Neuronal stem cell (in vitro differentiated cells): ENCODE data around the gene RAB15.

Experiments
- DNase-seq: peaks from one replicate; pipeline ENCODE4 v3.0.0-alpha.2; 2013; ENCODE audit warnings: low spot score
- H2AFZ ChIP-seq: one replicate; pipeline ENCODE4 v1.6.1; 2013; ENCODE audit warnings: mild to moderate bottlenecking, low read length, inconsistent platforms
- H2AK5ac ChIP-seq: 2 replicates; pipeline ENCODE4 v1.6.1; 2013; ENCODE audit warnings: low read depth, mild to moderate bottlenecking, inconsistent platforms, low read length, moderate library complexity, mixed read lengths
- H2BK120ac ChIP-seq: 2 replicates; pipeline ENCODE4 v1.6.1; 2013; ENCODE audit warnings: low read depth, mild to moderate bottlenecking, inconsistent platforms, low read length, moderate library complexity, mixed read lengths
- H2BK12ac ChIP-seq: one replicate; pipeline ENCODE4 v1.6.1; 2013; ENCODE audit warnings: low read length, inconsistent platforms
- H2BK15ac ChIP-seq: 2 replicates; pipeline ENCODE4 v1.6.1; 2013; ENCODE audit warnings: mild to moderate bottlenecking, low read length, inconsistent platforms, mixed read lengths
- H2BK5ac ChIP-seq: one replicate; pipeline ENCODE4 v1.6.1; 2013; ENCODE audit warnings: inconsistent platforms, mild to moderate bottlenecking, low read length, moderate library complexity
- H3K14ac ChIP-seq: one replicate; pipeline ENCODE4 v1.6.1; 2013; ENCODE audit warnings: low read length, inconsistent platforms
- H3K18ac ChIP-seq: 2 replicates; pipeline ENCODE4 v1.6.1; 2013; ENCODE audit warnings: low read length, inconsistent platforms
- H3K23ac ChIP-seq: 2 replicates; pipeline ENCODE4 v1.6.1; 2013; ENCODE audit warnings: low read depth, mild to moderate bottlenecking, mixed read lengths, low read length, inconsistent platforms; ENCODE audit not compliant: poor library complexity
- H3K27ac ChIP-seq: replicated peaks from 3 replicates; pipeline ENCODE4 v1.5.1; 2013; ENCODE audit warnings: low read length, inconsistent platforms
- H3K27me3 ChIP-seq, 3 experiments: 2 replicates each; pipeline ENCODE4 v1.6.1; 2013; ENCODE audit warnings: low read length in 3 of 3, mild to moderate bottlenecking in 2 of 3, inconsistent platforms in 1 of 3, low read depth in 1 of 3, mixed read lengths in 1 of 3, moderate library complexity in 1 of 3; ENCODE audit not compliant: control insufficient read depth in 3 of 3, insufficient read depth in 3 of 3
- H3K36me3 ChIP-seq, 2 donors: replicated peaks in 1 of 2; 2 replicates each; pipeline ENCODE4 v1.6.1; 2013; ENCODE audit warnings: low read length in 2 of 2; ENCODE audit not compliant: control insufficient read depth in 2 of 2, insufficient read depth in 2 of 2
- H3K4ac ChIP-seq: 2 replicates; pipeline ENCODE4 v1.6.1; 2013; ENCODE audit warnings: inconsistent platforms, mild to moderate bottlenecking, low read length, moderate library complexity
- H3K4me1 ChIP-seq, 2 donors: 1 replicate in 1 of 2; 2 replicates in 1 of 2; pipeline ENCODE4 v1.6.1; 2013; ENCODE audit warnings: low read length in 2 of 2, low read depth in 1 of 2; ENCODE audit not compliant: control insufficient read depth in 2 of 2, insufficient read depth in 1 of 2
- H3K4me2 ChIP-seq: one replicate; pipeline ENCODE4 v1.6.1; 2013; ENCODE audit warnings: mild to moderate bottlenecking, low read length, inconsistent platforms; ENCODE audit not compliant: insufficient read depth, poor library complexity, severe bottlenecking
- H3K4me3 ChIP-seq, 2 donors: 2 replicates each; pipeline ENCODE4 v1.5.1; 2013; ENCODE audit warnings: low read length in 2 of 2, mild to moderate bottlenecking in 2 of 2, inconsistent platforms in 1 of 2, moderate library complexity in 1 of 2
- H3K79me1 ChIP-seq: one replicate; pipeline ENCODE4 v1.6.1; 2013; ENCODE audit warnings: low read depth, mild to moderate bottlenecking, inconsistent platforms, low read length, moderate library complexity
- H3K9ac ChIP-seq: one replicate; pipeline ENCODE4 v1.6.1; 2013; ENCODE audit warnings: mild to moderate bottlenecking, low read depth, low read length, inconsistent platforms; ENCODE audit not compliant: poor library complexity
- H3K9me3 ChIP-seq, 2 donors: replicated peaks in 1 of 2; 2 replicates each; pipeline versions ENCODE3 to v1.6.1; 2013; ENCODE audit warnings: low read length in 2 of 2, mild to moderate bottlenecking in 2 of 2, inconsistent platforms in 1 of 2, low read depth in 1 of 2, mixed read lengths in 1 of 2, moderate library complexity in 1 of 2; ENCODE audit not compliant: control insufficient read depth in 2 of 2, insufficient read depth in 1 of 2
- H4K8ac ChIP-seq: one replicate; pipeline ENCODE4 v1.6.1; 2013; ENCODE audit warnings: low read depth, mild to moderate bottlenecking, inconsistent platforms, low read length, moderate library complexity
- H4K91ac ChIP-seq: one replicate; pipeline ENCODE4 v1.6.1; 2013; ENCODE audit warnings: low read length, low read depth, mild to moderate bottlenecking, inconsistent platforms; ENCODE audit not compliant: poor library complexity
- WGBS, 2 donors: extraction: QIAGEN DNeasy Blood & Tissue Kit; methylation state at CpG; one replicate each; pipeline ENCODE4 v1.1.7; 2013; ENCODE audit warnings: missing lambda C conversion rate in 2 of 2, mixed read lengths in 1 of 2; ENCODE audit not compliant: insufficient read length in 2 of 2, insufficient replicate concordance in 1 of 2; ENCODE audit errors: extremely low coverage in 2 of 2; 5-methylcytosine and 5-hydroxymethylcytosine counted together

RAB15 gene

DNA sequence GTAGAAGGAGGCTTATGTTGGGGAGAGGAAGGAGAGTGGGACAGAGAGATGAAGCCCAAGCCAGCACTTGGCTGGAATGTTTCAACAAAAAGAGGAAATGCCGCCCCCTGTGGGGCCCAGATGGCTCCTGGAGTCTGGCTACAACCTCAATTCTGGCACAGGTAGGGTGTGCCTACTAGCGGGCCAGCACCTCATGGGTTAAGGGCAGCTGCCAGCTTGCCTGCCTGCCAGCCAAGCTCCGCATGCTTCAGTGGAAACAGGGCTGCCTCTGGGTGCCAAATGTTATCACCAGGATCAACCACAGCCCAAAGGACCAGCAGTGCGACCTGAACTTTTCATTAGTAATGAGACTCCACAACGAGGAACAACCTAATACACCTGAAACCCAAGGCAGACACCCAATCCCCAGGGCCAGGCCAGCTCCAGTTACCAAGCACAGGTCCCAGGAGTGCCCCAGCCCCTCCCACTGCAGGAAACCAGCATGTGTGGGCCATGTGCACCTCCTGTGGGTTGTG, 11.3 kb downstream of the RAB15 start:
- Histone ChIP-seq H3K18ac (peak overlapping the region; percentile 41), H2BK120ac (no peak overlapping the region), H3K14ac (no peak overlapping the region), H2AFZ (no peak overlapping the region), H2BK15ac (no peak overlapping the region), H3K23ac (no peak overlapping the region), H3K79me1 (no peaks in the 10 kb centered on the region), H3K36me3 (peaks cover 0 to 8% of the 10 kb centered on the region in 2 donors), H3K4me1 (peaks cover 0 to 4% of the 10 kb centered on the region in 2 donors), H4K8ac (no peak overlapping the region), H3K9ac (no peak overlapping the region), H2AK5ac (peak overlapping the region; percentile 63), H4K91ac (no peak overlapping the region), H3K4me3 (no peak overlapping the region), H3K27ac (no peak overlapping the region), H3K4ac (no peak overlapping the region), H3K4me2 (no peak overlapping the region), H3K9me3 (no peaks in the 10 kb centered on the region), H2BK5ac (no peak overlapping the region), H3K27me3 (peaks cover 0 to under 1% (median 0%) of the 10 kb centered on the region in 3 experiments), H2BK12ac (no peak overlapping the region)
- DNase-seq: no peak
- no CpG with 5 or more reads among the region's 5 CpGs for WGBS, 2 donors

- H2AK5ac ChIP-seq: peak overlapping the region; percentile 8
- WGBS, 2 donors: no CpG with 5 or more reads among the region's 5 CpGs
Measured at GRCh38 chr14:64958743-64959142, 13.4 kb downstream of the RAB15 start.

GRCh38 chr14:64958201-64958600, 13.9 kb downstream of the RAB15 start:
- H3K9me3 ChIP-seq: no peaks in the 10 kb centered on the region
- no peak overlapping the region for H2BK15ac ChIP-seq
- no peak overlapping the region for H2AK5ac ChIP-seq
- H3K4ac ChIP-seq: no peak overlapping the region
- H3K14ac ChIP-seq: no peak overlapping the region
- no peak overlapping the region for H4K8ac ChIP-seq
- H2BK5ac ChIP-seq: no peak overlapping the region
- peaks cover 0 to 6% of the 10 kb centered on the region in 2 donors for H3K4me1 ChIP-seq
- H4K91ac ChIP-seq: no peak overlapping the region
- H3K23ac ChIP-seq: no peak overlapping the region
- H3K79me1 ChIP-seq: no peaks in the 10 kb centered on the region
- H3K18ac ChIP-seq: no peak overlapping the region
- no peak overlapping the region for H3K9ac ChIP-seq
- no peak overlapping the region for H2BK120ac ChIP-seq
- H3K27me3 ChIP-seq: peaks cover 0 to 1% (median 0%) of the 10 kb centered on the region in 3 experiments
- WGBS, 2 donors: no CpG with 5 or more reads among the region's 2 CpGs
- no peak overlapping the region for H3K4me2 ChIP-seq
- no peak overlapping the region for H2BK12ac ChIP-seq
- no peak overlapping the region for H2AFZ ChIP-seq
- H3K36me3 ChIP-seq: peaks cover 0 to 20% of the 10 kb centered on the region in 2 donors
- H3K27ac ChIP-seq: no peak overlapping the region
- no peak for DNase-seq
- no peak overlapping the region for H3K4me3 ChIP-seq

More at GRCh38 chr14:64958743-64959142, 13.4 kb downstream of the RAB15 start:
- H3K18ac ChIP-seq: peak overlapping the region; percentile 34
- no peaks in the 10 kb centered on the region for H3K79me1 ChIP-seq
- no peak overlapping the region for H3K4me2 ChIP-seq
- H3K4ac ChIP-seq: no peak overlapping the region
- no peak overlapping the region for H2BK15ac ChIP-seq
- peak overlapping the region; percentile 9 for H3K9ac ChIP-seq
- no peak for DNase-seq
- H3K14ac ChIP-seq: no peak overlapping the region
- H3K9me3 ChIP-seq: no peaks in the 10 kb centered on the region
- peak overlapping the region; percentile 77 for H2BK5ac ChIP-seq
- H2AFZ ChIP-seq: no peak overlapping the region
- H3K23ac ChIP-seq: peak overlapping the region; percentile 68
- no peak overlapping the region for H4K8ac ChIP-seq
- H3K4me3 ChIP-seq: peak overlapping the region in 1 of 2 donors; percentile 27
- H2BK12ac ChIP-seq: no peak overlapping the region
- H3K4me1 ChIP-seq: peaks cover 0 to 6% of the 10 kb centered on the region in 2 donors
- H3K36me3 ChIP-seq: peaks cover 0 to 17% of the 10 kb centered on the region in 2 donors
- H2BK120ac ChIP-seq: no peak overlapping the region
- no peak overlapping the region for H3K27ac ChIP-seq
- no peak overlapping the region for H4K91ac ChIP-seq
- H3K27me3 ChIP-seq: peaks cover 0 to 1% (median 0%) of the 10 kb centered on the region in 3 experiments

GRCh38 chr14:64956697-64957406, 15.3 kb downstream of the RAB15 start:
- Histone ChIP-seq H4K8ac (no peak overlapping the region), H2BK12ac (no peak overlapping the region), H3K9me3 (no peaks in the 10 kb centered on the region), H3K18ac (no peak overlapping the region), H3K4ac (no peak overlapping the region), H3K4me2 (no peak overlapping the region), H3K79me1 (no peaks in the 10 kb centered on the region), H4K91ac (no peak overlapping the region), H2AK5ac (no peak overlapping the region), H3K27ac (no peak overlapping the region), H3K4me3 (no peak overlapping the region), H3K36me3 (peaks cover 0 to 23% of the 10 kb centered on the region in 2 donors), H3K9ac (no peak overlapping the region), H3K14ac (no peak overlapping the region), H2BK120ac (no peak overlapping the region), H2BK5ac (no peak overlapping the region), H3K4me1 (peaks cover 0 to 6% of the 10 kb centered on the region in 2 donors), H2BK15ac (no peak overlapping the region), H3K27me3 (peaks cover 0 to 1% (median 0%) of the 10 kb centered on the region in 3 experiments), H3K23ac (no peak overlapping the region), H2AFZ (no peak overlapping the region)
- WGBS, 2 donors: no CpG with 5 or more reads among the region's 8 CpGs
- DNase-seq: no peak
